Uterus (tissue), 2 donors: ENCODE results near the gene LRP4.

ENCODE experiments used
- CTCF ChIP-seq, 4 experiments: fragments of 200-600 bp in 2 of 4; fragments of 450-650 bp in 2 of 4; sonication (generic) in 2 of 4; IDR thresholded peaks; one replicate each; pipeline ENCODE4 v1.5.1; 2016 to 2019; ENCODE audit warnings: antibody characterized with exemption in 4 of 4, mild to moderate bottlenecking in 2 of 4, moderate library complexity in 1 of 4
- POLR2A ChIP-seq, 2 donors: fragments of 450-650 bp; IDR thresholded peaks; one replicate each; pipeline ENCODE4 v1.6.1; 2016; ENCODE audit warnings: antibody characterized with exemption in 2 of 2, mild to moderate bottlenecking in 1 of 2, moderate library complexity in 1 of 2

- TF ChIP-seq CTCF (IDR thresholded peaks at IDR 0.05) (no peak), POLR2A (IDR thresholded peaks at IDR 0.05) (no peak)
Observed at GRCh38 chr11:46899501-46900025, 18.8 kb downstream of the LRP4 start.
